Mesodermal cell (in vitro differentiated cells): ENCODE data around the gene NTNG1.

Experiments used
- H3K27ac ChIP-seq: 2 replicates; pipeline ENCODE4 v1.7.0; 2013; ENCODE audit warnings: mild to moderate bottlenecking, low read depth, low read length, moderate library complexity; ENCODE audit not compliant: severe bottlenecking
- H3K36me3 ChIP-seq: 2 replicates; pipeline ENCODE4 v1.7.1; 2013; ENCODE audit warnings: mild to moderate bottlenecking, low read length, moderate library complexity; ENCODE audit not compliant: control insufficient read depth, insufficient read depth
- H3K4me1 ChIP-seq: one replicate; pipeline ENCODE4 v1.7.1; 2013; ENCODE audit warnings: mild to moderate bottlenecking, low read length; ENCODE audit not compliant: insufficient read depth, control insufficient read depth, poor library complexity, severe bottlenecking
- H3K4me3 ChIP-seq: 2 replicates; pipeline ENCODE4 v1.7.0; 2013; ENCODE audit warnings: low read length, control low read depth, mild to moderate bottlenecking; ENCODE audit not compliant: insufficient read depth, poor library complexity, severe bottlenecking; ENCODE audit errors: extremely low read depth
- H3K9me3 ChIP-seq: 2 replicates; pipeline ENCODE4 v1.7.1; 2013; ENCODE audit warnings: mild to moderate bottlenecking, low read length, moderate library complexity; ENCODE audit not compliant: control insufficient read depth
- WGBS, 2 experiments: methylation state at CpG; one replicate each; pipeline ENCODE4 v1.1.5; 2013; ENCODE audit warnings: missing lambda C conversion rate in 2 of 2; ENCODE audit not compliant: insufficient coverage in 2 of 2; 5-methylcytosine and 5-hydroxymethylcytosine counted together

NTNG1 gene

GRCh38 chr1:107171333-107171732 lies 30.5 kb downstream of the NTNG1 start:
- WGBS, 2 experiments, result 58 to 78% methylated on average over 3 to 5 of the region's 5 CpGs
- Histone ChIP-seq H3K27ac (no peak overlapping the region), H3K4me3 (no peak overlapping the region), H3K9me3 (no peaks in the 10 kb centered on the region), H3K4me1 (no peaks in the 10 kb centered on the region), H3K36me3 (no peaks in the 10 kb centered on the region)

GRCh38 chr1:107172450-107173170 lies 31.8 kb downstream of the NTNG1 start:
- H3K4me3 ChIP-seq, result no peak overlapping the region
- no peaks in the 10 kb centered on the region for H3K9me3 ChIP-seq
- no peaks in the 10 kb centered on the region for H3K4me1 ChIP-seq
- no peaks in the 10 kb centered on the region for H3K36me3 ChIP-seq
- WGBS, 2 experiments, result 91% methylated on average over 2 of the region's 5 CpGs; no CpG with 5 or more reads in 1 of the 2 experiments
- no peak overlapping the region for H3K27ac ChIP-seq

GRCh38 chr1:107175102-107175909 lies 34.5 kb downstream of the NTNG1 start:
- WGBS, 2 experiments, result no CpG with 5 or more reads among the region's 1 CpG
- H3K27ac ChIP-seq, result no peak overlapping the region

GRCh38 chr1:107181253-107181969 lies 40.6 kb downstream of the NTNG1 start:
- H3K9me3 ChIP-seq, result no peaks in the 10 kb centered on the region
- H3K4me3 ChIP-seq, result no peak overlapping the region
- no peak overlapping the region for H3K27ac ChIP-seq
- H3K4me1 ChIP-seq, result peaks cover 18% of the 10 kb centered on the region
- no peaks in the 10 kb centered on the region for H3K36me3 ChIP-seq
- WGBS, 2 experiments, result 7 to 31% methylated on average over 2 to 3 of the region's 5 CpGs

More at GRCh38 chr1:107175102-107175909, 34.5 kb downstream of the NTNG1 start:
- Histone ChIP-seq H3K36me3 (no peaks in the 10 kb centered on the region), H3K4me1 (no peaks in the 10 kb centered on the region), H3K4me3 (no peak overlapping the region), H3K9me3 (no peaks in the 10 kb centered on the region)

GRCh38 chr1:107183011-107183410 lies 42.2 kb downstream of the NTNG1 start:
- H3K4me3 ChIP-seq, result no peak overlapping the region
- 0 to 40% methylated on average over 1 to 2 of the region's 4 CpGs for WGBS, 2 experiments

GRCh38 chr1:107184888-107185287 lies 44.0 kb downstream of the NTNG1 start:
- WGBS, 2 experiments, result 65 to 100% methylated on average over 1 to 2 of the region's 2 CpGs
- no peak overlapping the region for H3K27ac ChIP-seq
- no peak overlapping the region for H3K4me3 ChIP-seq
- H3K9me3 ChIP-seq, result no peaks in the 10 kb centered on the region
- peaks cover 18% of the 10 kb centered on the region for H3K4me1 ChIP-seq
- no peaks in the 10 kb centered on the region for H3K36me3 ChIP-seq

More at GRCh38 chr1:107183011-107183410, 42.2 kb downstream of the NTNG1 start:
- H3K4me1 ChIP-seq, result peaks cover 18% of the 10 kb centered on the region
- no peaks in the 10 kb centered on the region for H3K36me3 ChIP-seq
- H3K9me3 ChIP-seq, result no peaks in the 10 kb centered on the region
- H3K27ac ChIP-seq, result no peak overlapping the region

GRCh38 chr1:107187399-107187798 lies 46.6 kb downstream of the NTNG1 start:
- H3K4me3 ChIP-seq, result no peak overlapping the region
- H3K27ac ChIP-seq, result no peak overlapping the region
- H3K9me3 ChIP-seq, result no peaks in the 10 kb centered on the region
- no peaks in the 10 kb centered on the region for H3K36me3 ChIP-seq
- peaks cover 16% of the 10 kb centered on the region for H3K4me1 ChIP-seq
- WGBS, 2 experiments, result 68% methylated on average over 2 of the region's 3 CpGs; no CpG with 5 or more reads in 1 of the 2 experiments

GRCh38 chr1:107188160-107188559 lies 47.3 kb downstream of the NTNG1 start:
- 100% methylated on average over 1 of the region's 3 CpGs; no CpG with 5 or more reads in 1 of the 2 experiments for WGBS, 2 experiments
- no peak overlapping the region for H3K4me3 ChIP-seq
- H3K27ac ChIP-seq, result no peak overlapping the region
- peaks cover 9% of the 10 kb centered on the region for H3K4me1 ChIP-seq
- no peaks in the 10 kb centered on the region for H3K9me3 ChIP-seq
- no peaks in the 10 kb centered on the region for H3K36me3 ChIP-seq

GRCh38 chr1:107194380-107194779 lies 53.5 kb downstream of the NTNG1 start:
- H3K27ac ChIP-seq, result no peak overlapping the region
- WGBS, 2 experiments, result 50 to 82% methylated on average over 1 of the region's 1 CpG
- H3K4me3 ChIP-seq, result no peak overlapping the region
- H3K4me1 ChIP-seq, result no peaks in the 10 kb centered on the region
- no peaks in the 10 kb centered on the region for H3K9me3 ChIP-seq
- H3K36me3 ChIP-seq, result no peaks in the 10 kb centered on the region

GRCh38 chr1:107195476-107195875 lies 54.6 kb downstream of the NTNG1 start:
- Histone ChIP-seq H3K27ac (no peak overlapping the region), H3K36me3 (no peaks in the 10 kb centered on the region), H3K4me3 (no peak overlapping the region), H3K9me3 (no peaks in the 10 kb centered on the region), H3K4me1 (no peaks in the 10 kb centered on the region)
- WGBS, 2 experiments, result 100% methylated on average over 1 of the region's 1 CpG; no CpG with 5 or more reads in 1 of the 2 experiments
